Measurements from ENCODE around the gene IGSF5.

DNA sequence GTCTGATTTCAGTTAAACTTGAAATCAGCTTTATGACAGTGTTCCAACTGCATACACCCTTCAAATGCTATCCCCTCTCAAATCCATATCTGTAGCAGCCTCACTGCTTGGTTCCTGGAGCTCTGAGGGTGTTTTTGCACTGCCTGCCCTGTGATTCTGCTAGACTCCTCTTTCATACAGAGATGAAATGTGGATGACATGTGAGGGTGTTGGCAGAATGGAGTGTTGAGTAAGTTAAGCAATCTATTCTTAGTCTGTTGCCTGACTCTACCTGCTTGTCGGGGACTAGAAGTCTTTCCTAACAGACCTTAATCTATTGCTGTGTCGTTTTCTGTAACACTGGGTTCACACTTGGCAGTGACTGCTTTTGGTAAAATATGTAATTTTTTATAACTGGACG lies 9.8 kb downstream of the IGSF5 start:
- TF ChIP-seq HOXA7 (CRISPR knock-in tag; IDR thresholded peaks at IDR 0.05; ENCODE audit: borderline replicate concordance) (no peak), ZNF184 (tag by site-specific recombination; IDR thresholded peaks at IDR 0.05) (no peak), CTCF (tag by site-specific recombination; IDR thresholded peaks at IDR 0.05) (no peak)
- TF ChIP-seq, protein P1, sequence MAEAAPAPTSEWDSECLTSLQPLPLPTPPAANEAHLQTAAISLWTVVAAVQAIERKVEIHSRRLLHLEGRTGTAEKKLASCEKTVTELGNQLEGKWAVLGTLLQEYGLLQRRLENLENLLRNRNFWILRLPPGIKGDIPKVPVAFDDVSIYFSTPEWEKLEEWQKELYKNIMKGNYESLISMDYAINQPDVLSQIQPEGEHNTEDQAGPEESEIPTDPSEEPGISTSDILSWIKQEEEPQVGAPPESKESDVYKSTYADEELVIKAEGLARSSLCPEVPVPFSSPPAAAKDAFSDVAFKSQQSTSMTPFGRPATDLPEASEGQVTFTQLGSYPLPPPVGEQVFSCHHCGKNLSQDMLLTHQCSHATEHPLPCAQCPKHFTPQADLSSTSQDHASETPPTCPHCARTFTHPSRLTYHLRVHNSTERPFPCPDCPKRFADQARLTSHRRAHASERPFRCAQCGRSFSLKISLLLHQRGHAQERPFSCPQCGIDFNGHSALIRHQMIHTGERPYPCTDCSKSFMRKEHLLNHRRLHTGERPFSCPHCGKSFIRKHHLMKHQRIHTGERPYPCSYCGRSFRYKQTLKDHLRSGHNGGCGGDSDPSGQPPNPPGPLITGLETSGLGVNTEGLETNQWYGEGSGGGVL (tag by site-specific recombination; IDR thresholded peaks at IDR 0.05): no peak
